Mucosa of descending colon (tissue), 3 donors: ENCODE data around the gene P3R3URF. TPM values are rescaled to one million over a fixed set of nuclear protein-coding genes. Genes with fewer than 3 reads are reported as not detected.

Source experiments
- ATAC-seq: fragments of 200-7000 bp; cut with Tn5 transposase; one replicate; pipeline ENCODE4 v1.9.1; 2020; ENCODE audit warnings: mild to moderate bottlenecking, moderate library complexity
- DNase-seq, 3 donors: peaks; one replicate each; pipeline ENCODE4 v3.0.0-alpha.2; 2020
- H3K36me3 ChIP-seq: fragments of 200-600 bp; one replicate; pipeline ENCODE4 v1.8.0; 2021; ENCODE audit warnings: low read depth, mild to moderate bottlenecking
- H3K4me1 ChIP-seq: fragments of 200-600 bp; one replicate; pipeline ENCODE4 v1.8.0; 2021; ENCODE audit warnings: low read depth, mild to moderate bottlenecking
- H3K4me3 ChIP-seq: fragments of 200-600 bp; one replicate; pipeline ENCODE4 v1.8.0; 2021; ENCODE audit warnings: mild to moderate bottlenecking
- H3K9me3 ChIP-seq: fragments of 200-600 bp; one replicate; pipeline ENCODE4 v1.8.0; 2021; ENCODE audit warnings: mild to moderate bottlenecking
- CTCF ChIP-seq: fragments of 200-600 bp; IDR thresholded peaks from one replicate; pipeline ENCODE4 v1.8.0; 2022; ENCODE audit warnings: antibody characterized with exemption, mild to moderate bottlenecking
- intact Hi-C, 2 donors: fragments of 100-400 bp; cut with DNase I in 1 of 2; cut with micrococcal nuclease in 1 of 2; formaldehyde crosslinking; loops; one replicate each; pipeline versions ENCODE4 v1.11.0 to v1.11.1; 2022; cut with DNase I, micrococcal nuclease
- total RNA-seq, 3 donors: library from RNA; stranded (reverse); fragmentation: NEBNext Ultra II Directional in 2 of 3; extraction: Animal tissue kit (Norgen Biotek cat#: 25700) in 2 of 3; gene quantifications; one replicate each; pipeline versions ENCODE4 v1.2.1 to v1.2.4, GENCODE V29; 2021 to 2023
- donor health status: DM: no; HTN: no; CAD: no; lungs with moderate emphysema.
- donor health status: DM: no; HTN: no; CAD: no.
- donor health status: DM: no; HTN: yes; CAD: no.

The P3R3URF gene
- total RNA-seq, 3 donors from 2014 or later = not detected

- no peaks in the 10 kb centered on the region for H3K36me3 ChIP-seq
- H3K4me3 ChIP-seq = no peak overlapping the region
- intact Hi-C loops = no loop called here
- H3K9me3 ChIP-seq = no peaks in the 10 kb centered on the region
- no peak for ATAC-seq
- H3K4me1 ChIP-seq = no peaks in the 10 kb centered on the region
- no peak for TF ChIP-seq CTCF
- no peak for DNase-seq
Measured at GRCh38 chr1:46159516-46159915, 16.8 kb downstream of the P3R3URF start.

GRCh38 chr1:46158312-46159281 lies 17.7 kb downstream of the P3R3URF start:
- no peak for DNase-seq
- H3K4me3 ChIP-seq = no peak overlapping the region
- H3K9me3 ChIP-seq = no peaks in the 10 kb centered on the region
- H3K4me1 ChIP-seq = no peaks in the 10 kb centered on the region
- no peak for TF ChIP-seq CTCF
- H3K36me3 ChIP-seq = no peaks in the 10 kb centered on the region
- no peak for ATAC-seq
- intact Hi-C loops = no loop called here

GRCh38 chr1:46157916-46158311 lies 18.4 kb downstream of the P3R3URF start:
- H3K4me1 ChIP-seq = no peaks in the 10 kb centered on the region
- DNase-seq = no peak
- no peaks in the 10 kb centered on the region for H3K9me3 ChIP-seq
- intact Hi-C loops = no loop called here
- no peaks in the 10 kb centered on the region for H3K36me3 ChIP-seq
- no peak for TF ChIP-seq CTCF
- ATAC-seq = no peak
- no peak overlapping the region for H3K4me3 ChIP-seq

GRCh38 chr1:46153732-46154131 lies 22.6 kb downstream of the P3R3URF start:
- H3K4me1 ChIP-seq = no peaks in the 10 kb centered on the region
- no peak for DNase-seq
- intact Hi-C loops = no loop called here
- no peak overlapping the region for H3K4me3 ChIP-seq
- H3K9me3 ChIP-seq = no peaks in the 10 kb centered on the region
- no peak for TF ChIP-seq CTCF
- no peak for ATAC-seq
- no peaks in the 10 kb centered on the region for H3K36me3 ChIP-seq

GRCh38 chr1:46153228-46153627 lies 23.1 kb downstream of the P3R3URF start:
- Histone ChIP-seq H3K4me3 (no peak overlapping the region), H3K4me1 (no peaks in the 10 kb centered on the region), H3K9me3 (no peaks in the 10 kb centered on the region), H3K36me3 (no peaks in the 10 kb centered on the region)
- ATAC-seq (no peak), DNase-seq (no peak)
- no peak for TF ChIP-seq CTCF
- intact Hi-C loops = no loop called here
